H1 (cell line): ENCODE measurements around the gene ERCC1. TPM values are rescaled to one million over a fixed set of nuclear protein-coding genes. Genes with fewer than 3 reads are reported as not detected.
A peak's percentile ranks its signal among the peaks of the same experiment; 100 is the strongest.

Experiments
- ASH2L ChIP-seq: fragments of 200-600, 300-600 bp; sonication (generic); IDR thresholded peaks from one replicate; pipeline ENCODE4 v1.7.1; 2017; ENCODE audit warnings: low read length
- CBX8 ChIP-seq: fragments of 300-800, 300-1000 bp; sonication (generic); IDR thresholded peaks from 2 replicates; pipeline ENCODE4 v1.7.1; 2016; ENCODE audit warnings: low read depth, low read length, borderline replicate concordance
- CEBPB ChIP-seq: IDR thresholded peaks from 2 replicates; pipeline ENCODE4 v1.6.1; 2012; ENCODE audit warnings: low read depth, low read length
- CHD2 ChIP-seq: IDR thresholded peaks from 2 replicates; pipeline ENCODE4 v1.6.1; 2012; ENCODE audit warnings: low read length, improper control_type of control experiment
- CREB1 ChIP-seq: IDR thresholded peaks from 2 replicates; pipeline ENCODE4 v1.6.1; 2012; ENCODE audit warnings: inconsistent platforms
- EGR1 ChIP-seq: IDR thresholded peaks from 2 replicates; pipeline ENCODE4 v1.6.1; 2011; ENCODE audit warnings: low read depth, low read length, borderline replicate concordance
- EZH2 ChIP-seq: fragments of 200-600 bp; sonication (generic); IDR thresholded peaks from 2 replicates; pipeline ENCODE4 v1.7.1; 2012; ENCODE audit warnings: low read depth, mild to moderate bottlenecking, moderate library complexity, low read length, inconsistent platforms; ENCODE audit not compliant: severe bottlenecking
- GTF2F1 ChIP-seq: IDR thresholded peaks from 2 replicates; pipeline ENCODE4 v1.6.1; 2012; ENCODE audit warnings: low read depth, low read length, improper control_type of control experiment, borderline replicate concordance
- KDM1A ChIP-seq: fragments of 200-600, 300-600 bp; sonication (generic); IDR thresholded peaks from 2 replicates; pipeline ENCODE4 v1.7.1; 2016; ENCODE audit warnings: mild to moderate bottlenecking, low read length, borderline replicate concordance
- KDM4A ChIP-seq: IDR thresholded peaks from one replicate; pipeline ENCODE4 v1.7.1; 2012; ENCODE audit warnings: low read depth, mild to moderate bottlenecking, moderate library complexity, low read length, inconsistent platforms; ENCODE audit not compliant: severe bottlenecking
- MAFK ChIP-seq: IDR thresholded peaks from 2 replicates; pipeline ENCODE4 v1.6.1; 2012; ENCODE audit warnings: low read depth, mild to moderate bottlenecking, improper control_type of control experiment, low read length
- MAX ChIP-seq: IDR thresholded peaks from 2 replicates; pipeline ENCODE4 v1.6.1; 2012; ENCODE audit warnings: inconsistent platforms
- NRF1 ChIP-seq: IDR thresholded peaks from 2 replicates; pipeline ENCODE4 v1.6.1; 2011; ENCODE audit warnings: mild to moderate bottlenecking, low read depth, low read length, improper control_type of control experiment
- PHF8 ChIP-seq: fragments of 200-600 bp; sonication (generic); conservative IDR thresholded peaks from 2 replicates; pipeline ENCODE4 v1.7.1; 2012; ENCODE audit warnings: low read depth, mild to moderate bottlenecking, inconsistent platforms, low read length, moderate library complexity
- POLR2AphosphoS5 ChIP-seq: IDR thresholded peaks from 2 replicates; pipeline ENCODE4 v1.6.1; 2011; ENCODE audit warnings: low read depth, low read length
- POU5F1 ChIP-seq: IDR thresholded peaks from 2 replicates; pipeline ENCODE4 v1.6.1; 2011; ENCODE audit warnings: low read depth, mild to moderate bottlenecking, low read length, moderate library complexity
- SAP30 ChIP-seq: fragments of 300-600 bp; sonication (generic); IDR thresholded peaks from 2 replicates; pipeline ENCODE4 v1.7.1; 2012; ENCODE audit warnings: low read length, moderate library complexity, mild to moderate bottlenecking, inconsistent platforms; ENCODE audit not compliant: insufficient read depth, insufficient replicate concordance
- SIN3A ChIP-seq, 2 experiments: IDR thresholded peaks in 1 of 2; conservative IDR thresholded peaks in 1 of 2; 2 replicates each; pipeline ENCODE4 v1.6.1; 2011 to 2012; ENCODE audit warnings: low read length in 2 of 2, improper control_type of control experiment in 1 of 2, low read depth in 1 of 2, mild to moderate bottlenecking in 1 of 2
- SP2 ChIP-seq: IDR thresholded peaks from 2 replicates; pipeline ENCODE4 v1.6.1; 2012; ENCODE audit warnings: mild to moderate bottlenecking, low read length, inconsistent platforms
- SRF ChIP-seq: IDR thresholded peaks from 2 replicates; pipeline ENCODE4 v1.6.1; 2011; ENCODE audit warnings: mild to moderate bottlenecking, low read depth, low read length, moderate library complexity
- SUZ12 ChIP-seq: fragments of 200-600 bp; sonication (generic); IDR thresholded peaks from 2 replicates; pipeline ENCODE4 v1.6.1; 2012; ENCODE audit warnings: mild to moderate bottlenecking, inconsistent platforms, low read length, moderate library complexity, mixed read lengths
- TAF1 ChIP-seq: IDR thresholded peaks from 2 replicates; pipeline ENCODE4 v1.6.1; 2011; ENCODE audit warnings: mild to moderate bottlenecking, low read depth, low read length
- TBP ChIP-seq: IDR thresholded peaks from 2 replicates; pipeline ENCODE4 v1.6.1; 2011; ENCODE audit warnings: low read depth, low read length, improper control_type of control experiment
- TEAD4 ChIP-seq: IDR thresholded peaks from 2 replicates; pipeline ENCODE4 v1.6.1; 2012; ENCODE audit warnings: low read depth, low read length, inconsistent platforms, mixed read lengths
- polyA plus RNA-seq, 7 experiments: library from polyadenylated mRNA; depleted of rRNA in 3 of 7; stranded (reverse) in 5 of 7; unstranded in 2 of 7; fragments of >200 nt in 5 of 7; fragments of 200-250 nt in 2 of 7; gene quantifications; 1 replicate in 5 of 7; 2 replicates in 1 of 7; 4 replicates in 1 of 7; pipeline versions ENCODE4 v1.2.1 to v1.2.3, GENCODE V29; 2011 to 2013; ENCODE audit warnings: missing spikeins in 2 of 7, mixed read lengths in 2 of 7
- total RNA-seq: library from RNA; stranded (reverse); fragmentation: NEBNext Ultra II Directional; extraction: Animal tissue kit (Norgen Biotek cat#: 25700); gene quantifications from 2 replicates; pipeline ENCODE4 v1.2.1, GENCODE V29; 2021

Gene ERCC1
- total and polyA plus RNA-seq, 2 of the 8 experiments (the other 6 are each of a cell fraction or from before 2014, with no cell fraction given) = 44.7 to 94.2 TPM

DNA sequence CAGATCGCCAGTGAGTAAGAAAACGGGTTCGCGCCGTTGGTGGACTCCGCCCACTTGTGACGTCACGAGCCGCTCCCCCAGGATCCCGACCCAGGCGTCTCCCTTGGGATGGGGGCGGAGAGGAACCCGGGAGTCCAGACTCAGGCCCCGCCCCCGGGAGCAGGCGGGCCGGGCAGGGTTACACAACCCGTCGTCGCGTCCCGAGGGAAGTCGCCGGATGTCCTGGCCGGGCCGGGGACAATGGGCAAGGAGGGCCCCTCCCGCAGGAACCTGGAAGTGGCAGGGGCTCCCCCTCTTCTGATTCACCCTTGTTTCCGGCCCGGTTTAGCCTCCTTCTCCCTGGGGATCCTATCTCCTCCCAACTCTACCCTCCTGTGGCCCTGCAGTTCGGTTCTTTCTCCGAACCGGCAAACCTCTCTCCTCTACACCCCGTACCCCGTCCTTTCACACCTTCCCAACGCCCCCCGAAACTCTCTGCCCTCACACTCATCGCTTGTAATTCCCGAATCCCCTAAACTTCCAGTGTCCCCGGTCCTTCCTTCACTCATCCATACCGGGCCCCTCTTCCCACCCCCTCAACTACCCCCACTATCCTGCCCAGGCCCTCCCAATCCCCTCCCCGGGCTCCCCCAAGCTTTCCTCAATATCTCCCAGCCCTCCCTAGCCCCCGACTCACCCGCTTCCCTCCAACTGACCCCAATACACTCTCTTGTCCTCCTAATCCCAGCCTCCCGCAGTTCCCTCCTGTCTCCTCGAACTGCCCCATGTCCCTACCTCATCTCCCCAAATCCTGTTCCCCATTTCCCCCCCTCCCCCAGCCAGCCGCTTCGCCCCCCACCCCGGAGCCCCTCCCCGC lies 20.0 kb upstream of the ERCC1 start (continued):
- peak; percentile 38; the same call in 1 of the 2 replicates for TF ChIP-seq PHF8
- TF ChIP-seq EGR1 = 0 out of 2 replicates have a peak, but pooled peaks have one; percentile 43
- TF ChIP-seq EZH2 = no peak
- no peak for TF ChIP-seq NRF1
- peak; percentile 85 for TF ChIP-seq POLR2AphosphoS5
- no peak for TF ChIP-seq SUZ12
- TF ChIP-seq SP2 = no peak
- no peak for TF ChIP-seq SAP30
- TF ChIP-seq SRF = no peak
- TF ChIP-seq CHD2 = no peak
- no peak for TF ChIP-seq SIN3A (conservative IDR thresholded peaks at IDR 0.05 in 1 of 2, IDR thresholded peaks at IDR 0.05 in 1 of 2; ENCODE audit: low read depth in 1 of 2, low read length in 2 of 2)
- no peak for TF ChIP-seq CBX8
- no peak for TF ChIP-seq MAFK
- TF ChIP-seq POU5F1 = no peak
- no peak for TF ChIP-seq KDM1A
- TF ChIP-seq MAX = peak; percentile 35; the same call in 1 of the 2 replicates
- TF ChIP-seq TAF1 = peak; percentile 66; the same call in 1 of the 2 replicates
- TF ChIP-seq CEBPB = peak; percentile 85
- TF ChIP-seq ASH2L = no peak
- TF ChIP-seq GTF2F1 = no peak
- TF ChIP-seq CREB1 = peak; percentile 86
- TF ChIP-seq KDM4A = peak; percentile 68
- TF ChIP-seq TBP = peak; percentile 31; the same call in 1 of the 2 replicates
- no peak for TF ChIP-seq TEAD4
